HL-60/S4 (cell line): ENCODE data around the gene FAM107B.

ENCODE experiments used
- in situ Hi-C: fragments of 300-500 bp; cut with MboI; formaldehyde crosslinking; loops from 2 replicates; pipeline ENCODE4 v1.14.3; 2022; ENCODE audit warnings: low sequenced_read_pairs

The FAM107B gene

GRCh38 chr10:14563359-14563940, 211.2 kb downstream of the FAM107B start:
- in situ Hi-C loops = no loop called here

GRCh38 chr10:14563076-14563336, 211.7 kb downstream of the FAM107B start:
- in situ Hi-C loops = no loop called here

GRCh38 chr10:14562218-14563075, 212.2 kb downstream of the FAM107B start:
- in situ Hi-C loops = no loop called here

- in situ Hi-C loops = no loop called here
These were observed 213.6 kb downstream of the FAM107B start for GRCh38 chr10:14560791-14561765.

- in situ Hi-C loops = no loop called here
These were observed 214.4 kb downstream of the FAM107B start for GRCh38 chr10:14560274-14560673.

GRCh38 chr10:14558025-14558424, 216.7 kb downstream of the FAM107B start:
- in situ Hi-C loops = no loop called here

DNA sequence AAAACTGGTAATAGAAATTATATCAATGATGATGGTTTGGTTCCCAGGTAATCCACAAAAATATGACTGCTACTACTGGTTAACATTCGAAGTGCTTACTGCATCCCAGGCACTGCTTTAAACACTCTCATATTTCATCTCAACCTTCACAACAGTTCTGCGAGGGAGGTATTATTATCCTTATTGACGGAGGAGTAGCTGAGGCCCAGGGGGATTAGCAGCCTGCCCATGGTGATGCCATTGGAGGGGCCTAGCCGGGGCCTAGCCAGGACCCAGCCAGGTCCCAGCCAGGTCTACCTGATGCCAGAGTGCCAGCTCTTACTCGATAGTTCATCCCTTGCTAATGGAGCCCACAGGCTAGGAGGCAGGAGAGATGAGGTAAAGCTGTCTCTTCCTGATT, 217.1 kb downstream of the FAM107B start:
- in situ Hi-C loops = no loop called here

GRCh38 chr10:14556285-14556956, 218.3 kb downstream of the FAM107B start:
- in situ Hi-C loops = no loop called here

- in situ Hi-C loops = no loop called here
These were observed 218.9 kb downstream of the FAM107B start for GRCh38 chr10:14555807-14556206.

DNA sequence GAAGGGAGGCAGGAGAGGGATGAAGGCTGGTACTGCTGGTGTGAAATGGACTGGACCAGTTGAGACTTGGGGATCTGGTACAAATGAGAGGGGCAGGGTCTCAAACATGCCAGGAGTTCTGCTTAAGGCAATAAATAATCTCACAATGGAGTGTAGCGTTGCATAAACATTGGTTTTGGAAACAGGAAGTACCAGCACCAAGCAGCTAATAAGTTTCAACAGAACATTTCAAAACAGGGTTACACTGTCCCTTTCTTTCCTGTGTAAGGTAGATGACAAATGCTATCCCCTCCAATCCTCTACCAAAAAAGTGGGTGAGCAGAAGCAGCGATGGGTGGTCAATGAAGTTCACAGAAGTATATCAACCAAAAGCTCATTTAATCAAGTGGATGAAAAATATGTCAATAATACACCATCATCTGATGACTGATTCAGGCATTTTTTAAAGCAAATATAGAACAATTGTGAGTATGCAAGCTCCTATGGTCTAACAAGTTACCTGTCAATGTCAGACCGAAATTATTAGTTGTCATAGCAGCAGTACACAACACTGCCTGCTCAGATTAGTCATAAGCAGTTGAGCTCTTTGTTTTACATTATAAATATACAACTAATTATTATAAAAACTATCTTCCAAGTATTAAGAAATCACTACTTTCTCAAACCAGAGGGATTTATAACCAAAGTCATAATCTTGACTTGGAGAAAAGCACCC, 220.0 kb downstream of the FAM107B start:
- in situ Hi-C loops = no loop called here

DNA sequence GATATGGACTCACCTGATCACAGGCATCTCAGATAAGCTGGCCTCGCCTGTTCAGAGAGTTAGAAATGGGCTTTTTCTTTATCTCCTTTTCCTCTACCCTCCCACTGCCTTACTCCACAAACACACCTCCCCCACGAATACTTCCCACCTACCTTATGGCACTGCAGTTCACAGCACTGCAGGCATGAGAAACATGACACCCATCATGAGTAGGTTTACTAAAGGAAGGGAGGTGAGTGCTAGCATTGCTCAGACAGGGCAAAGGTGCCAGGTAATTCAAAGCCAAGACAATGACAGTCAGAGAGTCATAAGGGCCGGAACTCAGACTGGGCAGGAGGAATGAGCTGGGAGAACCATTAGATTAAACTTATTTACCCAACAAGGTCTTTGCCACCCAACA, 220.6 kb downstream of the FAM107B start:
- in situ Hi-C loops = no loop called here

- in situ Hi-C loops = no loop called here
These were observed 221.2 kb downstream of the FAM107B start for GRCh38 chr10:14553448-14553847.

- in situ Hi-C loops = no loop called here
These were observed 222.7 kb downstream of the FAM107B start for GRCh38 chr10:14552015-14552414.

GRCh38 chr10:14550471-14550981, 224.2 kb downstream of the FAM107B start:
- in situ Hi-C loops = no loop called here

DNA sequence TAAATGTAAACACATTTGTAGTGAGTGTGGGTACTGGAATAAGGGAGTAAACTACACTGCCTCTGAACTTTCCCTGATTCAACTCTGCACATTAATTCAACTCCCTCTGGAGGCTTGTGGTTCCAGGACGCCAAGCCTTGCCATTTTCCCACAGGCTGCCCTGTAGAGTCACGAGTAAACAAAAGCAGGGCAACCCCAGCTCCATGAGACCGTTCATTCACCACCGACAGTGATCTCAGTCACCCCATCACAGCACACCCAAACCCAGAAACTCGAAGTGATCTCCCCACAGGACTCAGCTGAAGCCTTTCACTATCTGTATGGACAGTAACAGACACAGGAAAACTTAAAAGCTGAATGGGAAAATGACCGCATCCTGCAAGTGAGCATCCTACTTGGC, 225.2 kb downstream of the FAM107B start:
- in situ Hi-C loops = no loop called here

DNA sequence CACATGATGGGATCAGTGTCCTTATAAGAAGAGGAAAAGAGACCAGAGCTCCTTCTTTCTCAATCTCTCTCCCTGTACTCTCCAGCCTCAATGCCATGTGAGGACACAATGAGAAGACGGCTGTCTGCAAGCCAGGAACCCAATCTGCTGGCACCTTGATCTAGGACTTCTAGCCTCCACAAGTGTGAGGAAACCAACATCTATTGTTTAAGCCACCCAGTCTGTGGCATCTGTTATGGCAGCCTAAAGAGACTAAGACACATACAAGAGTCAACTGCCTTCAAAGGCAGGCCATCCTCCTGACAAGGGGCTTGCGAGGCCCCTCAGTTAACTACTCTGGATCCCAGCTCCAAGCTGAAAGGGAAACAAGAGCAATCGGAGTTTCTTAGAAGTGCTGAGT, 225.7 kb downstream of the FAM107B start:
- in situ Hi-C loops = no loop called here

DNA sequence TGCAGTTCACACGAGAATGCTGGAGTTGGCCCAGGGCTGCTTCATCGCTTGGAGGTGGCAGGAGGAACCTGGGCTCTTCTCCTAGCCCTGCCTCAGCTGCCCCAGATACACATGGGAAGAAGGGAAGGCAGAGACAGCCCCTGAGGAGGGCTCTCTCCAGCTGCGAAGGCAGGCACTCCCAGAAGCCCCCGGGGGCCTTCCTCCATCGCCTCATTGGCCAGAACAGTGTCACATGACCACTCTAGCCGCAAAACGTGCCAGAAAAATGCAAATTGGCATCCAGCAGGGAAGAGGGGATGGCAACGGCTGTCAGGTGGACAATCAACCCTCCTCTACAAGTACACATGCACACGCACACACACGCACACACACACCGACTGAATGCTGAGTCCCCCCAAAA, 226.2 kb downstream of the FAM107B start:
- in situ Hi-C loops = no loop called here

- in situ Hi-C loops = no loop called here
These were observed 226.9 kb downstream of the FAM107B start for GRCh38 chr10:14547816-14548215.

DNA sequence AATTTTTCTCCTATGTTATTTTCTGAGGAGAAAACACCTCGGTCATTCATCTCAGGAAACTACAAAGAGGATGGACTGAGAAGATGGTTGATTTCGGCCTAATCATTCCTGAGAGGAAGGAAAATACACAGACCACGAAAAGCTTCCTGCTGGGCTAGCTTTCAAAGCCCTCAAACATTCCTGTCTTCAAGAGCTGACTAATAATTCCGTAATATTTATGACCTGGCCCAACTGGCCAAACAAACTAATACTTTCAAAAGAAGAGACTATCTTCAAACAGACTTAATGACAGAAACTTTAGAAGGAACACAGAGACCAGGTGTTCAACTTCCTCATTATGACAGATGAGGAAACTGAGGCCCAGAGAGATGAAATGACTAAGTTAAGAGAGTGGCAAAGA, 228.9 kb downstream of the FAM107B start:
- in situ Hi-C loops = no loop called here

GRCh38 chr10:14543904-14544210, 230.8 kb downstream of the FAM107B start:
- in situ Hi-C loops = no loop called here
